Measurements from ENCODE around the gene IQSEC1.

DNA sequence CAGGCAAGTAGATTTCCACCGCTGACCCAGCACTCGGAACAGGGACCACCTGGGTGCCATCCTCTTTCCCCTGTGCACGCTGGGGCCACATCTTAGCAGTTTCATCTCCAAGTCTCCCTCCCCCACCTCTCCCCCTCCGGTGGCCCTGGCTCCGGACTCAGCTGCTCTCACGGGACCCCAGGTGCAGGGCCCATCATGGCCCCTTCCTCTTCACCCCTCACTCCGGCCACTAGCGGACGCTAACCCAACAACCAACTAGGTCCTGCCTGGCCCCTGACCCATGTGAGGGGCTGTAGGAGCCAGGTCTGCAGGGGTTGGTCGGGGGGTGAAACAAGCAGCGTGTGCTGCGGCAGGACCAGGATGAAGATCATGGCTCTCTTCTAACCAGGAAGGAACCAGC, 31.3 kb upstream of the IQSEC1 start:
- TF ChIP-seq, protein P1, sequence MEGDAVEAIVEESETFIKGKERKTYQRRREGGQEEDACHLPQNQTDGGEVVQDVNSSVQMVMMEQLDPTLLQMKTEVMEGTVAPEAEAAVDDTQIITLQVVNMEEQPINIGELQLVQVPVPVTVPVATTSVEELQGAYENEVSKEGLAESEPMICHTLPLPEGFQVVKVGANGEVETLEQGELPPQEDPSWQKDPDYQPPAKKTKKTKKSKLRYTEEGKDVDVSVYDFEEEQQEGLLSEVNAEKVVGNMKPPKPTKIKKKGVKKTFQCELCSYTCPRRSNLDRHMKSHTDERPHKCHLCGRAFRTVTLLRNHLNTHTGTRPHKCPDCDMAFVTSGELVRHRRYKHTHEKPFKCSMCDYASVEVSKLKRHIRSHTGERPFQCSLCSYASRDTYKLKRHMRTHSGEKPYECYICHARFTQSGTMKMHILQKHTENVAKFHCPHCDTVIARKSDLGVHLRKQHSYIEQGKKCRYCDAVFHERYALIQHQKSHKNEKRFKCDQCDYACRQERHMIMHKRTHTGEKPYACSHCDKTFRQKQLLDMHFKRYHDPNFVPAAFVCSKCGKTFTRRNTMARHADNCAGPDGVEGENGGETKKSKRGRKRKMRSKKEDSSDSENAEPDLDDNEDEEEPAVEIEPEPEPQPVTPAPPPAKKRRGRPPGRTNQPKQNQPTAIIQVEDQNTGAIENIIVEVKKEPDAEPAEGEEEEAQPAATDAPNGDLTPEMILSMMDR (IDR thresholded peaks at IDR 0.05), result no peak
- TF ChIP-seq POLR2A (IDR thresholded peaks at IDR 0.05) (no peak), POLR2AphosphoS5 (IDR thresholded peaks at IDR 0.05) (no peak)

Measured in prostate gland (tissue), 2 donors.